ENCODE measurements around the gene ENOX2. TPM values are rescaled to one million over a fixed set of nuclear protein-coding genes. Genes with fewer than 3 reads are reported as not detected.

Gene ENOX2
- total and polyA plus RNA-seq, 2 experiments from 2014 or later, result 8.7 to 9.0 TPM

DNA sequence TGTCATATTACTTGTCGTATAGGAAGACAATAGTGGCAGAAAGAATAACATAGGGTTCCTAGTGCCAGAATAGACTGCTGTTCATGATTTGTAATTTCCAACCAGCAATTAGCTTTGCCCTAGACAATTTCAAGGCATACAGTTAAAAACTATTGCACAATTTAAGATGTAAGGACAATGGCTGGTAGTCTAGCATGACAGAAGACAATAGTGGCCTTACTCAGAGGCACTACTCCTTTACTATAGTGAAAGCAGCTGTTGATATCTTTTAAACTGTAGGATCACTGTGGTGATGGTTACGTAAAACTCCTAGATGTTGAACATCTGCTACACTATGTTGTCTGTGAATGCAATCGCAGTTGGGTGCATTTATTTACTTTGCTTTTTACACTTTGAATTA is 266.7 kb downstream of the ENOX2 start:
- Histone ChIP-seq H3K4me3 (no peak overlapping the region), H3K9me3 (ENCODE audit: low read depth) (no peaks in the 10 kb centered on the region), H3K4me2 (no peak overlapping the region), H3K4me1 (ENCODE audit: insufficient read depth) (no peaks in the 10 kb centered on the region), H3K27ac (no peak overlapping the region), H3K9me2 (replicated peaks; ENCODE audit: insufficient read depth) (no peaks in the 10 kb centered on the region), H3K36me3 (replicated peaks; ENCODE audit: insufficient read depth, low read depth) (no peaks in the 10 kb centered on the region), H3K79me2 (no peaks in the 10 kb centered on the region), H4K20me1 (ENCODE audit: insufficient read depth, poor library complexity, severe bottlenecking) (no peaks in the 10 kb centered on the region), H3K27me3 (no peaks in the 10 kb centered on the region), H2AFZ (no peak overlapping the region)
- TF ChIP-seq EZH2phosphoT487 (IDR thresholded peaks at IDR 0.05; ENCODE audit: low read depth, severe bottlenecking, unreplicated experiment) (no peak), CTCF (IDR thresholded peaks at IDR 0.05; ENCODE audit: poor library complexity) (no peak), EZH2 (IDR thresholded peaks at IDR 0.05; ENCODE audit: borderline replicate concordance) (no peak)
- DNase-seq (ENCODE audit: low spot score), result no peak
- WGBS (ENCODE audit: low lambda C conversion rate, missing lambda C conversion rate), result 95% methylated on average over 3 of the region's 3 CpGs

GRCh38 chrX:130631011-130631410 is 272.0 kb downstream of the ENOX2 start:
- 94% methylated on average over 3 of the region's 3 CpGs for WGBS (ENCODE audit: low lambda C conversion rate, missing lambda C conversion rate)
- Histone ChIP-seq H3K4me2 (no peak overlapping the region), H4K20me1 (ENCODE audit: insufficient read depth, poor library complexity, severe bottlenecking) (no peaks in the 10 kb centered on the region), H2AFZ (no peak overlapping the region), H3K36me3 (replicated peaks; ENCODE audit: insufficient read depth, low read depth) (no peaks in the 10 kb centered on the region), H3K79me2 (no peaks in the 10 kb centered on the region), H3K4me1 (ENCODE audit: insufficient read depth) (no peaks in the 10 kb centered on the region), H3K9me2 (replicated peaks; ENCODE audit: insufficient read depth) (no peaks in the 10 kb centered on the region), H3K9me3 (ENCODE audit: low read depth) (no peaks in the 10 kb centered on the region), H3K4me3 (no peak overlapping the region), H3K27ac (no peak overlapping the region), H3K27me3 (no peaks in the 10 kb centered on the region)
- no peak for DNase-seq (ENCODE audit: low spot score)
- no peak for TF ChIP-seq CTCF (IDR thresholded peaks at IDR 0.05; ENCODE audit: poor library complexity)
- TF ChIP-seq EZH2 (IDR thresholded peaks at IDR 0.05; ENCODE audit: borderline replicate concordance), result no peak
- TF ChIP-seq EZH2phosphoT487 (IDR thresholded peaks at IDR 0.05; ENCODE audit: low read depth, severe bottlenecking, unreplicated experiment), result no peak

DNA sequence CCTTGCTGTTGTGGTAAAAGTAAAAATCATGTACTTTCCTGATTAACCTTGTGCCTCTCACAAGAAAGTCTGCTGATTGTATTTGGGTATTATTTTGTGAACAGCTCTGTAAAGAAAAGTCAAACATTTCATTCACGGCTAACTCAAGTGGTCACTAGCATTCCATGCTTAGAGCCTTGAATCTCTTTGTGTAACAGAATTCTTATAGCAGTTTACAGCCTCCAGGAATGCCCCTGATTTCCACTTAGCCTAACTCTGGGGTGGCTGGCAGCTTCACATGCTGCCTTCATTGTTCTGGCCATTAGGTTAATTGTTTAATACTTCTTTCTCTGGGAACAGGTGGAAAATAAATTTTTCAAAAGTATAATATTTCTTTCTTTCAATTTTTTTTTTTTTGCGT is 274.5 kb downstream of the ENOX2 start:
- no peak overlapping the region for H3K4me3 ChIP-seq
- WGBS (ENCODE audit: low lambda C conversion rate, missing lambda C conversion rate), result 70% methylated on average over 2 of the region's 2 CpGs
- H3K79me2 ChIP-seq, result no peaks in the 10 kb centered on the region
- no peak overlapping the region for H3K27ac ChIP-seq
- H3K27me3 ChIP-seq, result no peaks in the 10 kb centered on the region
- no peak overlapping the region for H2AFZ ChIP-seq
- no peaks in the 10 kb centered on the region for H3K9me2 ChIP-seq (replicated peaks; ENCODE audit: insufficient read depth)
- H4K20me1 ChIP-seq (ENCODE audit: insufficient read depth, poor library complexity, severe bottlenecking), result no peaks in the 10 kb centered on the region
- TF ChIP-seq EZH2 (IDR thresholded peaks at IDR 0.05; ENCODE audit: borderline replicate concordance) (no peak), EZH2phosphoT487 (IDR thresholded peaks at IDR 0.05; ENCODE audit: low read depth, severe bottlenecking, unreplicated experiment) (no peak), CTCF (IDR thresholded peaks at IDR 0.05; ENCODE audit: poor library complexity) (no peak)
- H3K36me3 ChIP-seq (replicated peaks; ENCODE audit: insufficient read depth, low read depth), result no peaks in the 10 kb centered on the region
- no peaks in the 10 kb centered on the region for H3K4me1 ChIP-seq (ENCODE audit: insufficient read depth)
- no peak for DNase-seq (ENCODE audit: low spot score)
- no peak overlapping the region for H3K4me2 ChIP-seq
- no peaks in the 10 kb centered on the region for H3K9me3 ChIP-seq (ENCODE audit: low read depth)

DNA sequence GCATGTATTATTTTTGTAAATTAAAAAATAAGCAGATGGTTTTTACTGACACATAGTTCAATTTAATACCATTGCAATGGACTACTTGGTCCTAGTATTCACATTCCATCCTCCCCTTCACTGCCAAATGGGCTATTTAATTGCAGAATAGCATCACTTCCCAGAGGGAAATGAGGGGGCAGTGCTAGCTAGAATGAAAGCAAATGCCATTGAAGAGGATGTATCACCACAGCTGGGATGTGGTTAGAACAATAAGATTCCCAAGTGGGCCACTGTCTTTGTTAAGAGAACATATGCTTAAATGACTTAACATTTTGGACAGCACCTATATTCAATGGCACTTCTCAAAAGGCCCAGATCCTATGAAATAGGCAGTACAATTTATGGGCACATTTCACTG is 276.5 kb downstream of the ENOX2 start:
- no peak for TF ChIP-seq EZH2 (IDR thresholded peaks at IDR 0.05; ENCODE audit: borderline replicate concordance)
- TF ChIP-seq EZH2phosphoT487 (IDR thresholded peaks at IDR 0.05; ENCODE audit: low read depth, severe bottlenecking, unreplicated experiment), result no peak
- TF ChIP-seq CTCF (IDR thresholded peaks at IDR 0.05; ENCODE audit: poor library complexity), result no peak
- DNase-seq (ENCODE audit: low spot score), result no peak
- H4K20me1 ChIP-seq (ENCODE audit: insufficient read depth, poor library complexity, severe bottlenecking), result no peaks in the 10 kb centered on the region
- H3K9me3 ChIP-seq (ENCODE audit: low read depth), result no peaks in the 10 kb centered on the region
- H3K9me2 ChIP-seq (replicated peaks; ENCODE audit: insufficient read depth), result no peaks in the 10 kb centered on the region
- H3K4me1 ChIP-seq (ENCODE audit: insufficient read depth), result no peaks in the 10 kb centered on the region
- no peaks in the 10 kb centered on the region for H3K27me3 ChIP-seq
- H3K36me3 ChIP-seq (replicated peaks; ENCODE audit: insufficient read depth, low read depth), result no peaks in the 10 kb centered on the region
- no peak overlapping the region for H3K4me2 ChIP-seq
- no peak overlapping the region for H2AFZ ChIP-seq
- no peaks in the 10 kb centered on the region for H3K79me2 ChIP-seq
- no peak overlapping the region for H3K4me3 ChIP-seq
- H3K27ac ChIP-seq, result no peak overlapping the region

Data from hepatocyte (in vitro differentiated cells).